Breast epithelium (tissue), 3 donors: ENCODE data around the gene CCDC88B.

Source experiments
- POLR2A ChIP-seq: fragments of 450-650 bp; IDR thresholded peaks from one replicate; pipeline ENCODE4 v1.6.1; 2016; ENCODE audit warnings: antibody characterized with exemption, mild to moderate bottlenecking, moderate library complexity
- POLR2AphosphoS5 ChIP-seq, 3 donors: sonication (generic); formaldehyde crosslinking; IDR thresholded peaks; one replicate each; pipeline ENCODE4 v1.6.1; 2017; ENCODE audit warnings: antibody characterized with exemption in 3 of 3
- TF ChIP-seq, protein P1 (sequence below), 3 donors: fragments of 450-650 bp; IDR thresholded peaks; one replicate each; pipeline ENCODE4 v1.5.1; 2016 to 2017; ENCODE audit warnings: antibody characterized with exemption in 3 of 3, mild to moderate bottlenecking in 3 of 3, moderate library complexity in 3 of 3

DNA sequence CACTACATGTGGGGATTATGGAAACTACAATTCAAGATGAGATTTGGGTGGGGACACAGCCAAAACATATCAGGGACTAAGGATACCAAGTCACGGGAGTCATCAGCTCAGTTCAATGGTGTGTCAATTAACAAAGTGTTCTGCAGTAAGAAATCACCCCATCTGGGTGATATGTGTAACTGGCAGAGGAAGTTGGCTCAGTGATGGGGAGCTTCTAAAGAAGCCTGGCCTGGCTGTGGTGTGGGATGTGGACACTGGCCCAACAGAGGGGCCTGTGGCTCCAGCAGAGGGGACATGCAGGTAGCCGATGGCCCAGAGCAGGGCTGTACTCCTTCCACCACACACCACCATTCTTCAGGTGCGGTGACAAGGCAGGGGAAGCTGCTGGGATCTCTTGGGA, 50.6 kb downstream of the CCDC88B start:
- TF ChIP-seq, protein P1, sequence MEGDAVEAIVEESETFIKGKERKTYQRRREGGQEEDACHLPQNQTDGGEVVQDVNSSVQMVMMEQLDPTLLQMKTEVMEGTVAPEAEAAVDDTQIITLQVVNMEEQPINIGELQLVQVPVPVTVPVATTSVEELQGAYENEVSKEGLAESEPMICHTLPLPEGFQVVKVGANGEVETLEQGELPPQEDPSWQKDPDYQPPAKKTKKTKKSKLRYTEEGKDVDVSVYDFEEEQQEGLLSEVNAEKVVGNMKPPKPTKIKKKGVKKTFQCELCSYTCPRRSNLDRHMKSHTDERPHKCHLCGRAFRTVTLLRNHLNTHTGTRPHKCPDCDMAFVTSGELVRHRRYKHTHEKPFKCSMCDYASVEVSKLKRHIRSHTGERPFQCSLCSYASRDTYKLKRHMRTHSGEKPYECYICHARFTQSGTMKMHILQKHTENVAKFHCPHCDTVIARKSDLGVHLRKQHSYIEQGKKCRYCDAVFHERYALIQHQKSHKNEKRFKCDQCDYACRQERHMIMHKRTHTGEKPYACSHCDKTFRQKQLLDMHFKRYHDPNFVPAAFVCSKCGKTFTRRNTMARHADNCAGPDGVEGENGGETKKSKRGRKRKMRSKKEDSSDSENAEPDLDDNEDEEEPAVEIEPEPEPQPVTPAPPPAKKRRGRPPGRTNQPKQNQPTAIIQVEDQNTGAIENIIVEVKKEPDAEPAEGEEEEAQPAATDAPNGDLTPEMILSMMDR (IDR thresholded peaks at IDR 0.05): no peak
- no peak for TF ChIP-seq POLR2AphosphoS5 (IDR thresholded peaks at IDR 0.05)
- no peak for TF ChIP-seq POLR2A
